Measurements from ENCODE around the gene SULT1A1. TPM values are rescaled to one million over a fixed set of nuclear protein-coding genes. Genes with fewer than 3 reads are reported as not detected.
"Not testable (repeated sequence)": the region's sequence is repeated elsewhere in the genome, so short reads cannot be mapped to it uniquely, and the experiment has no call there.

Gene SULT1A1
- total RNA-seq, 1 donor from 2014 or later, result 0.41 TPM

- Histone ChIP-seq H3K9me3 (ENCODE audit: insufficient read depth, low read depth, low read length) (peaks cover 5% of the 10 kb centered on the region), H2AFZ (ENCODE audit: low read depth, low read length) (no peak overlapping the region)
These were observed 39.7 kb downstream of the SULT1A1 start for GRCh38 chr16:28569968-28570752.

GRCh38 chr16:28569021-28569420, 40.8 kb downstream of the SULT1A1 start:
- Mint-ChIP-seq H3K9me3 (ENCODE audit: unreplicated experiment) (peaks cover 2% of the 10 kb centered on the region), H3K27me3 (ENCODE audit: low read depth, unreplicated experiment) (no peaks in the 10 kb centered on the region), H3K4me1 (ENCODE audit: low read depth, unreplicated experiment) (peaks cover 15% of the 10 kb centered on the region), H3K27ac (ENCODE audit: unreplicated experiment) (peak overlapping the region; percentile 47), H3K36me3 (ENCODE audit: low read depth, unreplicated experiment) (peaks cover 8% of the 10 kb centered on the region), H3K4me3 (ENCODE audit: unreplicated experiment) (no peak overlapping the region)
- no peak overlapping the region for H3K9ac ChIP-seq (ENCODE audit: low read length)
- TF ChIP-seq EZH2 (IDR thresholded peaks at IDR 0.05; ENCODE audit: insufficient read depth, low read length) (no peak), CTCF (IDR thresholded peaks at IDR 0.05; ENCODE audit: insufficient read depth, low read depth, low read length) (no peak)
- FAIRE-seq (no peak), DNase-seq (ENCODE audit: low read depth) (peak; percentile 57)
- no peaks in the 10 kb centered on the region for H3K36me3 ChIP-seq (ENCODE audit: insufficient read depth, low read length)
- peaks cover under 1% of the 10 kb centered on the region for H3K79me2 ChIP-seq (ENCODE audit: insufficient read depth, low read length)
- H3K4me2 ChIP-seq (ENCODE audit: low read length), result no peak overlapping the region
- no peaks in the 10 kb centered on the region for H3K4me1 ChIP-seq (ENCODE audit: insufficient read depth, low read length)
- no peak overlapping the region for H3K4me3 ChIP-seq (ENCODE audit: insufficient read depth, low read depth, low read length)
- H4K20me1 ChIP-seq (ENCODE audit: insufficient read depth, low read length), result peaks cover 13% of the 10 kb centered on the region
- peaks cover 5% of the 10 kb centered on the region for H3K9me3 ChIP-seq (ENCODE audit: insufficient read depth, low read depth, low read length)
- H2AFZ ChIP-seq (ENCODE audit: low read depth, low read length), result no peak overlapping the region
- no peaks in the 10 kb centered on the region for H3K27me3 ChIP-seq (ENCODE audit: insufficient read depth, low read length)
- no peak overlapping the region for H3K27ac ChIP-seq (ENCODE audit: low read depth, low read length)

More at GRCh38 chr16:28569968-28570752, 39.7 kb downstream of the SULT1A1 start:
- Mint-ChIP-seq H3K4me1 (ENCODE audit: low read depth, unreplicated experiment) (peaks cover 15% of the 10 kb centered on the region), H3K9me3 (ENCODE audit: unreplicated experiment) (peaks cover 2% of the 10 kb centered on the region), H3K36me3 (ENCODE audit: low read depth, unreplicated experiment) (peaks cover 8% of the 10 kb centered on the region), H3K27me3 (ENCODE audit: low read depth, unreplicated experiment) (no peaks in the 10 kb centered on the region), H3K4me3 (ENCODE audit: unreplicated experiment) (no peak overlapping the region), H3K27ac (ENCODE audit: unreplicated experiment) (no peak overlapping the region)
- Histone ChIP-seq H3K79me2 (ENCODE audit: insufficient read depth, low read length) (peaks cover 2% of the 10 kb centered on the region), H3K9ac (ENCODE audit: low read length) (no peak overlapping the region), H3K4me2 (ENCODE audit: low read length) (no peak overlapping the region), H3K36me3 (ENCODE audit: insufficient read depth, low read length) (no peaks in the 10 kb centered on the region), H3K4me3 (ENCODE audit: insufficient read depth, low read depth, low read length) (no peak overlapping the region), H3K27ac (ENCODE audit: low read depth, low read length) (no peak overlapping the region), H4K20me1 (ENCODE audit: insufficient read depth, low read length) (peaks cover 24% of the 10 kb centered on the region), H3K4me1 (ENCODE audit: insufficient read depth, low read length) (no peaks in the 10 kb centered on the region), H3K27me3 (ENCODE audit: insufficient read depth, low read length) (no peaks in the 10 kb centered on the region)
- TF ChIP-seq CTCF (IDR thresholded peaks at IDR 0.05; ENCODE audit: insufficient read depth, low read depth, low read length), result no peak
- no peak for TF ChIP-seq EZH2 (IDR thresholded peaks at IDR 0.05; ENCODE audit: insufficient read depth, low read length)
- FAIRE-seq, result no peak
- no peak for DNase-seq (ENCODE audit: low read depth)

GRCh38 chr16:28567292-28567691, 42.6 kb downstream of the SULT1A1 start:
- TF ChIP-seq CTCF (IDR thresholded peaks at IDR 0.05; ENCODE audit: insufficient read depth, low read depth, low read length) (no peak), EZH2 (IDR thresholded peaks at IDR 0.05; ENCODE audit: insufficient read depth, low read length) (no peak)
- Mint-ChIP-seq H3K4me1 (ENCODE audit: low read depth, unreplicated experiment) (peaks cover 3% of the 10 kb centered on the region), H3K36me3 (ENCODE audit: low read depth, unreplicated experiment) (peaks cover 8% of the 10 kb centered on the region), H3K4me3 (ENCODE audit: unreplicated experiment) (no peak overlapping the region), H3K9me3 (ENCODE audit: unreplicated experiment) (peaks cover 2% of the 10 kb centered on the region), H3K27ac (ENCODE audit: unreplicated experiment) (no peak overlapping the region), H3K27me3 (ENCODE audit: low read depth, unreplicated experiment) (no peaks in the 10 kb centered on the region)
- Histone ChIP-seq H3K79me2 (ENCODE audit: insufficient read depth, low read length) (no peaks in the 10 kb centered on the region), H4K20me1 (ENCODE audit: insufficient read depth, low read length) (peaks cover 5% of the 10 kb centered on the region), H3K4me3 (ENCODE audit: insufficient read depth, low read depth, low read length) (no peak overlapping the region), H3K9ac (ENCODE audit: low read length) (no peak overlapping the region), H2AFZ (ENCODE audit: low read depth, low read length) (no peak overlapping the region), H3K4me1 (ENCODE audit: insufficient read depth, low read length) (no peaks in the 10 kb centered on the region), H3K4me2 (ENCODE audit: low read length) (no peak overlapping the region), H3K27me3 (ENCODE audit: insufficient read depth, low read length) (no peaks in the 10 kb centered on the region), H3K9me3 (ENCODE audit: insufficient read depth, low read depth, low read length) (peaks cover 5% of the 10 kb centered on the region), H3K27ac (ENCODE audit: low read depth, low read length) (no peak overlapping the region), H3K36me3 (ENCODE audit: insufficient read depth, low read length) (no peaks in the 10 kb centered on the region)
- FAIRE-seq, result no peak
- DNase-seq (ENCODE audit: low read depth), result no peak

- H3K36me3 Mint-ChIP-seq (ENCODE audit: low read depth, unreplicated experiment); H3K4me2 ChIP-seq (ENCODE audit: low read length); FAIRE-seq: not testable (repeated sequence)
These were observed 43.5 kb downstream of the SULT1A1 start for GRCh38 chr16:28566233-28566925.

More at GRCh38 chr16:28566233-28566925, 43.5 kb downstream of the SULT1A1 start:
- DNase-seq (ENCODE audit: low read depth); H3K36me3 ChIP-seq (ENCODE audit: insufficient read depth, low read length); H3K79me2 ChIP-seq (ENCODE audit: insufficient read depth, low read length); H3K4me3 Mint-ChIP-seq (ENCODE audit: unreplicated experiment); H3K4me3 ChIP-seq (ENCODE audit: insufficient read depth, low read depth, low read length); H3K9ac ChIP-seq (ENCODE audit: low read length); H3K4me1 Mint-ChIP-seq (ENCODE audit: low read depth, unreplicated experiment); H2AFZ ChIP-seq (ENCODE audit: low read depth, low read length); H3K27me3 ChIP-seq (ENCODE audit: insufficient read depth, low read length); H3K4me1 ChIP-seq (ENCODE audit: insufficient read depth, low read length); H3K9me3 Mint-ChIP-seq (ENCODE audit: unreplicated experiment); H3K27me3 Mint-ChIP-seq (ENCODE audit: low read depth, unreplicated experiment); H3K27ac ChIP-seq (ENCODE audit: low read depth, low read length); H3K27ac Mint-ChIP-seq (ENCODE audit: unreplicated experiment); H3K9me3 ChIP-seq (ENCODE audit: insufficient read depth, low read depth, low read length): not testable (repeated sequence)
- H4K20me1 ChIP-seq (ENCODE audit: insufficient read depth, low read length), result peaks cover 10% of the 10 kb centered on the region
